ENCODE results near the gene GATB. TPM values are rescaled to one million over a fixed set of nuclear protein-coding genes. Genes with fewer than 3 reads are reported as not detected.
"Not testable (repeated sequence)": the region's sequence is repeated elsewhere in the genome, so short reads cannot be mapped to it uniquely, and the experiment has no call there.

Gene GATB
- polyA plus RNA-seq, 1 donor: 35.6 TPM

DNA sequence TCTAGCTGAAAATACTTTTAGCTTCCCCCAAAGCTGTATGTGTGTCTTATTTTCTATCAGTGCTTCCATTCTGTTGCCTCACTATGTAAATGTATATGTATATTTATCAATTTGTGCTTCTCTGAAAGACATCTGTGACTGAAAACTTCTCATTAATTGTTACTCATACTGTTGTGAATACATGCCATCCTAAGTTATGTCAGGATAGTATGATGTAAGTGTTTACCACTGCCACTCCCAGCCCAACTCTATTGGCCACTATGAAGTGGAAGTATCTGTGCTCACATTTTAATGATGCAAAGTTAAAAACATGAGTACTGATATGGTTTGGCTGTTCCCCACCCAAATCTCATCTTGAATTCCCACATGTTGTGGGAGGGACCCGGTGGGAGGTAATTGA lies 24.4 kb downstream of the GATB start:
- DNase-seq: no peak

DNA sequence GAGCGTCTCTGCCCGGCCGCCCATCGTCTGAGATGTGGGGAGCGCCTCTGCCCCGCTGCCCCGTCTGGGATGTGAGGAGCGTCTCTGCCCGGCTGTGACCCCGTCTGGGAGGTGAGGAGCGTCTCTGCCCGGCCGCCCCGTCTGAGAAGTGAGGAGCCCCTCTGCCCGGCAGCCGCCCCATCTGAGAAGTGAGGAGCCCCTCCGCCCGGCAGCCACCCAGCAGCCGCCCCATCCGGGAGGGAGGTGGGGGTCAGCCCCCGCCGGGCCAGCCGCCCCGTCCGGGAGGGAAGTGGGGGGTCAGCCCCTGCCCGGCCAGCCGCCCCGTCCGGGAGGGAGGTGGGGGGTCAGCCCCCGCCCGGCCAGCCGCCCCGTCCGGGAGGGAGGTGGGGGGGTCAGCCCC lies 29.1 kb downstream of the GATB start:
- DNase-seq: not testable (repeated sequence)

DNA sequence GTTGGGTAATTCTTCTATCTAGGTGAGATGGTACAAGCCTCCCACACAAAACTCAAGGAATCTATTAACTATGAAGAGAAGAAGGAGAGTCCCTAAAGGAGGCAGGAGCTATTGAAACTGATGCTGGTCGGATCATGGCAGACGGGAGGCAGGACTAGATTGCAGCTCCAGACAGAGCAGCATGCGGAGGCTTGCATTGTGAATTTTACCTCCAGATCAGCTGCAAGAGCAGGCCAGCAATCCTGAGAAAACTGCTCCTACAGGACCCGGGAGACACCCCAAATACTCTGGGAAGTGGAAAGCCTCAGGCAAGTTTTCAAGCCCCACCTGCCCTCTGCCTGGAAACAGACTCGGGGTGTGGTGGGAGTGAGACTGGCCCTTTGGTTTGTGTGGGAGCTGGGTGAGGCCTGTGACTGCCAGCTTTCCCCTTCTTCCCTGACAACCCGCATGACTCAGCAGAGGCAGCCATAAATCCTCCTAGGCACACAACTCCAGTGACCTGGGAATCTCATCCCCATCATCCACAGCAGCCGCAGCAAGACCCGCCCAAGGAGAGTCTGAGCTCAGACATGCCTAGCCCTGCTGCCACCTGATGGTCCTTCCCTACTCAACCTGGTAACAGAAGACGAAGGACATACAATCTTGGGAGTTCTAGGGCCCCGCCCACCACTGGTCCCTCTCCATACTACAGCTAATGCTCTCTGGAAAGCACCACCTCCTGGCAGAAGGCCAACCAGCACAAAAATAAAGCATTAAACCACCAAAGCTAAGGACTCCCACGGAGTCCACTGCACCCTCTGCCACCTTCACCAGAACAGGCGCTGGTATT lies 30.9 kb downstream of the GATB start:
- DNase-seq: peak; percentile 13

DNA sequence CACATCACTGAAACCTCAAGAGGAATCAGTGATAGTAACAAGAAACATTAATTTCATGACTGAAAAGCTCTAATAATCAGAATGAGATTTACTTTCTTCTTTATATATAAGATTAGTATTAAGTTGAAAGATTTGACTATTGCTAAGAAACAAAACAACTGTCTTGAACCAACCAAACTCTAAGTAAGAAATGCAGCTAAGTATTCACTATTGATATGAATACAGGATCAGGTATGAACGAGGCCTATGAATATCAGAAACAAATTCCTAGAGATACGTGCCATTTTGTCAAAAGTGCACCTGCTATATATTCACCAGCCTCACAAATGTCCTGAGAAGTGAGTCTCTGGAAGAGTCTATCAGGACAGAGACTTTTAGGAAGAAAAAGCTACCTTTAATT lies 32.1 kb downstream of the GATB start:
- DNase-seq: no peak

DNA sequence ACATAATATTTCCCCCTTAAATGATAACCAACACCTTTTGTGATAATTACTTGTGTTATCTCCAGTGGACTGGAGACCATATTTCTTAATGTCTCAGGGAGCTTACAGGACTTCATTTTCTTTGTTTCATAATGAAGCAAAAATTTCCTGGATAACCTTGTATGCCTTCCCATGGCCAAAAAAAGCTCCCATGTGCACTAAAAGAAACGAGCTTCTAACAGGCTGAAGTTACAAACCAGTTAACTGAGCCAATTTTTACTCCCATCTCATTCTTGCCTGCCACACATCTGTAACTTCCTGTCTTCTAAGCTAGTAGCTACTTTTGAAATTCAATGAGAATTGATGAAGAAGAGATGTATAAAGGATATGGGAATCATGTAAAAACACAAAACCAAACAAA lies 32.8 kb downstream of the GATB start:
- DNase-seq: no peak

DNA sequence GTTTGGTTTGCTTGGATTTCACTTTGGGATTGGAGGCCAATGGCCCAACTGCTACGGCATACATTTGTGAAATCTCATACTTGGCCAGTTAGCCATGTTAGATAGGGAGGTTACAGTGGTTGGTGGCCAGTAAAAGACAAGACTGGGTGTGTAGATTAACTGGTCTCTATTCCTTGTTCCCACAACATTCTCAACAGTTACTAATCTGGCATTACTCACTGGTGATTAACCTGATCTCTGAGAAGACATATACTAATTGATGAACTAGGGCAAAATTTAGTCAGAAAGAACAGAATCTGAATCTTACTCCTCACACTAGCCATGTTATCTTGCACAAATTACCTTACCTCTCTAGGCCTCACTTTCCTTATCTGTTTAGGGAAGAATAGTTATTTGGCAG lies 33.4 kb downstream of the GATB start:
- no peak for DNase-seq

DNA sequence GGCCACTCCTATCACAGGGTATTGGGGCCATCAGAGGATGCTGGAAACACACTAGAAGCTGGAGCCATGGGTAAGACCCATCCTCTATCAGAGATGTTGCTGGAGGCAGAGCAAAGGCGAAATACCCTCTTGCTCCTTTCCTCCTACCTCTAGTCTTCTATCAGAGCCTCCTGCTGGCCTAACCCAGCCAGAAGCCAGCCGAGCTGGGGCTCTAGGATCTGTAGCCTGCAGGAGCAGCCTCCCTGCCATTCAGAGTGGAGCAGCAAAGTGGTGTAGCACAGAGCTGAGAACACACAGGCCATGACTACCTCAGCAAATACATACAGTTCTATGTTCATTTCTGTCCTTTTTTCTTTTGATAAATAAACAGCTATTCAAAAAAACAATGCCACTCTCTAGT lies 35.7 kb downstream of the GATB start:
- DNase-seq: no peak

DNA sequence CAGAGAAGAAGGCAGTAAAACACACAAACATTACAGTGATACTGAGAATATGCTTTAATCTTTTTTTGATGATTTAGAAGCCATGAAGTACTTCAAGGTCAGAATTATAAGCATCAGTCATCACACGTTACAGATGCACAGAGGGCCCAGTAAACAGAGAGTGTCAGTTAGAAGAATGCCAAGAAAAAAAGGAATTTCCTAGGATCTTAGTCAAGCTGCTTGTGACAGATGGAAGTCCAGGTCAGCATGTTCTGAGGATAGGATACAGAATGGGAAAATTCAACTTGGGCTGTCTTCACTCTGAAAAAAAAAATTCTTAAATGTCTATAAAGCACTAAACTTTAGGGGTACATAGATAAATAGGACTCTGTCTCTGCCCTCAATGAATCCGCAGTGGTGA lies 38.9 kb downstream of the GATB start:
- no peak for DNase-seq

DNA sequence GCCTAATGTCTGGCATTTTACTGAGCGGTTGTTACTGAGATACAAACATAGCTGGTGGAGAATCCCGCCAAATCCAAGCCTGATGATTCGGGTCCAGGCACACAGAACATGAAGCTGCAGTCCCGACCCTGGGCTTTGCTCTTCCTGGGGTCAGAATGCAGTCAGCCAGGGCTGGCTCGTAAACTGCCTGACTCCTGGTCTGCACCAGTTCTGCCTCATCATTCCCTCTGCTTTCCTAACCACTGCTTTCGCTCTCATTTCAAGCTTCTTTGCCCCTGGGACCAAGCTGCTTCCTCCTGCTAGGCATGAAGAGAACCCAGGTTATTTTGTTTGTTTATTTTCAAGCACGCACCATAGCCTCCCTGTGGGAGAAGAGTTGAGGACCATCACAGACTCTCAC lies 39.3 kb downstream of the GATB start:
- peak; percentile 22 for DNase-seq

DNA sequence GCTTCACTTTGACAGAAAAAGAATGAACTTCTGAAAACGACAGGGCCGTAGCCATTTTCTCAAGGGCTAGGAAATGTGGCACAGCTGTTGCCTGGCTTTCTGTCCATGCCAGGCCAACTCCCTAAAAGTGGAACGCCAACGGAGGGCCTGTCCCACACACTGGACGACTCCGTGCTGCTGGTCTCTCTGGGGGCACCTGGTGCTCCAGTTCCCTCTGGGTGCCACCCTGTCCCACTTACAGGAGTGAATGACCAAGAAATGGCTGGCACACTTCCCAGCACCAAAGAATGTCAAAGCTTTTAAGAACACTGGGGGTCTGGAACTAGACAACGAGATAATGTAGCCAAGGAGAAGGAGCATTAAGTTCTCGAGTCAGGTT lies 40.9 kb downstream of the GATB start:
- no peak for DNase-seq

DNA sequence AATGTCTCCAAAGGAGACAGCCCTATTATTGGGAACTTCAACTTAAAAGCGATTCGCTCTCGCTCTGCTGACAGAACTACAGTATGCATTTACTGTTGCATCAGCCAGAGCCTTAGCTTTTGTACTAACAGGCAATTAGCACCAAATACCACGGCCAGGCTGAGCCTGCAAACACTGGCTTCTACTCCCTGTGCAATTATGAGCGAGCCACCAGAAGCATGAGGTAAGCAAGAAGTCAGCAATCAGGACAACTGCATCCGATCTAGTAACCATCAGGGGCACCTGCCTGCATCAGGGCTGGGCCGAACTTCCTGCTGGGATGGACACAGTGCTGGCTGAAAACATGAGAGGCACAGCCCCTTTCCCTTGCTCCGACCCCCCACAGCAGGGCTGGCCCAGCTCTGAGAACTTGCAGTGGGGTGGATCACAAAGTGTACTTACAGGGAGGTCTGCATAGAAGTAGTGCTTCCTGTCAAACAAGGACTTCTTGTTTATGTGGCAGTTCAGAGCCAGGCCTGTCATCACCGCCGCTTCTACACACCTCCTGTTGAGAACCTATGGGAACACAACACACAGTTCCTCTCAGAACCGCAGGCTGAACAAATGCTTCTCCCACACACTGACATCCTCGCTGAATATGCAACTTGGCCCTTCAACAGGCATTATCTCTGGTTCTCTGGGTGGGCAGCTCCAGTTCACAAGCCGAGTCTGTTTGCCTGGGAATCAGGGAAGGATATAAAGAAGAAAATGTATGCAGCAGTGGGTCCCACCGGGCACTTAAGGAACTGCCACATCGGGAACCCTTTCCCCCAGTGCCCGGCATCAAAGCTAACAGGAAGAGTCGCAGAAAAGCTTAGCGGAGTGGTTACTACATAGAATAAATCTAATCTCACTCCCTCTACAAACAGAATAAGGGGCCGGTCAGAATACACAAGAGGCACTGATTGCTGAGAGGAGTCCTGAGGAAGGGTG lies 41.5 kb downstream of the GATB start:
- no peak for DNase-seq

DNA sequence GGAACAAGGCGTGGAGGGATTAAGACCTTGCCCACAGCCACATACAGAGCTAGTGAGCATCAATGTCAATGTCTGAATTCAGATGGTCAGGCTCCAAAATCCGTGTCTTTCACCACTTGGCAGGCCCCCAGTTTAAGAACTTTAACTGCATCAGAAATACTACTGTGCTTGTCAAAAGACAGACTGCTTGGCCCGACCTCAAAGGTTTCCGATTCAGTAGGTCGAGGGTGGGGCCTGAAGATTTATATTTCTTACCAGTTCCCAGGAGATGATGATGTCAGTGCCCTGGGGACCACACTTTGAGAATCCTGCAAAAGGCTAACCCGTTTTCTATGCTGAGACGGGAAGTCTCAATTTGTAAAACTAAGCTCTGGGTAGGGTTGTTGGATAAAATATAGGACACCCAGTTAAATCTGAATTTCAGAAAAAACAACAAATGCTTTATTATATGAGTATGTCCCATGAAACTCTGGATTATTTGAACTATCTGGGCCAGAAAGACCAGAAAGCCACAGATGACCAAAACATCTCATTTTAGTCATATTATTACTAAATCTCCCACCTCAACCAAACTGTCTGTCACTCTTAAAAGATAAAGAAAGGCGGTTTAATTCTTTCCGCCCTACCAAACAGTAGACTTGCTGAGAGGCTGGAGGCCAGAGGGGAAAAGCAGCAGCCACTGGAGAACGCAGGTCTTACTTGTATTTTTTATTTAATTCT lies 42.7 kb downstream of the GATB start:
- no peak for DNase-seq

DNA sequence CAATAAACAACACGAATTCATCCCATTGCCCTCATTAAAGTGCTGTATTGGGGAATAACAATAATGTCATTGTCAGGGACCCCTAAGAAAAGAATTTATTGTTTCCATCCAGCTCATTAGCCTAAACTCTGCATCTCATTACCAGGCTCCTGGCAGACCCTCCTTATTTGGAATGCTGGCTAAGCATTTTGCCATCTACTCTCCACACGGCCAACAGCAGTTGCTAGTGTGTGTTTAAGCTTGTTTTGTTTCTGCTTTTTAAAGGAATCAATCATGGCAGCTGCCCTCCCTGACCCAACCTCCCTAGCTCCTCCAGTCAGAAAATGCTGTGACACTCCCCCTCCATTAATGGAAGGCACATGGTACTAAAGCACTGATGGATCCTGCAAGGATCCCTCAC lies 43.5 kb downstream of the GATB start:
- no peak for DNase-seq

DNA sequence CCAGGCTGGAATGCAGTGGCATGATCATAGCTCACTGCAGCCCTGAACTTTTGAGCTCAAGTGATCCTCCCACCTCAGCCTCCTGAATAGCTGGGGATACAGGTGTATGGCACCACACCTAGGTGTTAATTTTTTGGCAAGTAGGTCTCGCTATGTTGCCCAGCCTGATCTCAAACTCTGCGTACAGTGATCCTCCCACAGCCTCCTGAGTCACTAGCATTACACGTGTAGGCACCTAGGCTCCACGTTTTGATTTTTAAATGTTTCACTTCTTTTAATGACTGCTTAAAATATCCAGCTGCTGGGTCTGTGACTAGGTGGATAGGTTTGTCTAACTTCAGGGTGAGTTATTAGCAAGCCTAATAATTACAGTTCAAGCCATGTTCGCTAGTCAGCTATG lies 44.5 kb downstream of the GATB start:
- DNase-seq: no peak

DNA sequence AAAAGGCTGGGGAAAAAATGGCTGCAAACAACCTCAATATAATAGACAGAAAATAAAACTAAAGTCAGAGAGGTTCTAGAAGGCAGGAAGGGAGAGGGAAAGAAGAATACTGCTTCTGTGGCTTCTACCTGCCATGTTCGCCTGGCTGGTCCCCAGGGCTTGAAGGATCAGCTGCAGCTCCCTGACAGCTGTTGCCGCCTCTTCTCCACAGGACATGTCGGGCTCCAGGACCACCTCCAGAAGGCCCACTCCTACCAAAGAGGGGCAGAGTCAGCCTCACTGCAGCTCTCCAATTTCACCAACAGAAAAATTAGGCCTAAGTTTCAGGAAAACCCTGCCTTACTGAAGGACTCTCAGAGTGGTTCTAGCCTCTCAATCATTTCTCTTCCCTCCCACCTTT lies 44.9 kb downstream of the GATB start:
- no peak for DNase-seq

DNA sequence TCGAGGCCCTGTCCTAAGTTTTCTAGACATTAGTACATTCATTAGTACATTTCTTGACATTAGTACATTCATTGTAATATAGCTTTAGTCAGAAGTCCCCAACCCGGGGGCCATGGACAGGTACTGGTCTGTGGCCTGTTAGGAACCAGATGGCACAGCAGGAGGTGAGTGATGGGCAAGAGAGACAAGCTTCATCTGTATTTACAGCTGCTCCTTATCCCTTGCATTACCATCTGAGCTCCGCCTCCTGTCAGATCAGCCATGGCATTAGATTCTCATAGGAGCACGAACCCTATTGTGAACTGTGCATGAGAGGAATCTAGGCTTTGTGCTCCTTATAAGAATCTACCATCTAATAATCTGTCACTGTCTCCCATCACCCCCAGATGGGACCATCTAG lies 48.0 kb downstream of the GATB start:
- no peak for DNase-seq

DNA sequence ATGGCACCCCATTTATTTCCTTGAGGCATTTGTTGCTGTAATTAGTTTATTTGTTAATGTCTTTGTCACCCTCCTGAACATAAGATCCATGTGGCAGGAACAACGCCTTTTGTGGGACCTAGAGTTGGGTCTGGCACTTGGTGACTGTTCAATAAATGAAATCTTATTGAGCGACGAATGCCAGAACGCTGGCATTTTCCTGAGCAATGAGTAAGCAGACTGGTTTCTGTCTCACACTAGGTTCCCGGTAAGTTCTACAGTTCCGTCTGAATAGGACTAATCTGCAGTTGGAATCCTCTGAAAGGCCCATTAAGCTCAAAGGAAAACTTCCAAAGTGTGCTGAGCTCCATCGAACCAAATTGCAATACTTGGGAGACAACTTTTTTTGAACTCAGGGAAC lies 49.2 kb downstream of the GATB start:
- no peak for DNase-seq

DNA sequence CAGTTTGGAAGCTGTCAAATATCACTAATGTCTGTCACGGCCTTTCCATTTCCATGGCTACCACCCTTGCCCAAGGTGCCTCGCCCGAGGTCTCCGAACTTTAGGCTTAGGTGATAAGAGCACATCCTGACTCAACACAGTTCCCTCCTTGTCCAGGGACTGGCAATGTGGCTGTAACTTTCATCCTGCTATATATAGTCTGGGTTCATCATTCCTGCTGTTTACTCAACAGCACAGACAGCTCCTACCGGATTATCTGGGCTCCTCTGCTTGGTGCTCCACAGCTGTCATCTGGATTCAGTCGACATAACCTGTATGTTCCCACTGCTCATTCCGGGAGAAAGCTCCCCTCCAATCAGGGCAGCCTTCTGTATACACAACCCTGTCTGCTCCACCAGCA lies 51.2 kb downstream of the GATB start:
- DNase-seq: no peak

DNA sequence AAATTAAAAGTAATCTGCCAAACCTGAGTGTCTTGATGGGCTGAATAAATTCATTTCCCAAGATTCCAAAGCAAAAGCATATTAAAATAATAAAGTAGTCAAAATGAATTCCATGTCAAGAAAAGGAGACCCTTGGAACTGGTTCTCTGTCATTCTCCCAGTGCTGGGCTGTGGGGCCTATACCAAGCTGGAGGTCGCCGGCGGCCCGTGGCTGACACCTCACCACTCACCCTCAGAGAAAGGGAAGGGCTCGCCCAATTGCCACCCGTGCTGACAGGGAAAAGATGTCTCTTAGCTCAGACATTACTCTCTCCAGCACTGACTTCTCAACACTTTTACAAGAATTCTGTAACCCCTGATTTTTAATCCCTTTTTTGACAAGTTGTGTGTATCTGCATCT lies 51.7 kb downstream of the GATB start:
- no peak for DNase-seq

DNA sequence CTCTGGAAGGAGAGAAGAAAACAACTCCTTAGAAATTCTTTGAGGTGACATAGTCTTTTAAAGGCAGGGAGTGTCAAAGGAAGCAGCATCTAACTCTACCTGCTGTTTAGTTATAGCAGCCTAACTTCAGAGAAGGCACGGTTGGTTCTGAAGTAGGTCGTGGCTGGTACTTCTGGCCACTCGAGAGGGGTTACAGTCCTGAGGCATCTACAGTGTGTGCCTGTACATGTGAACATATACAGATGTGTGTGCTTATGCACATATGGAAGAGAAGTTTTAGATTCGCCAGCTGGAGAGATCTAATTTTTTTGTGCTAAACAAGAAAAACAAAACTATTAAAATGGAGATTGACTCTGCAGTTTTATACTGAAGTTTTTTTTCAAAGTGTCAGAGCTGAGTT lies 52.7 kb downstream of the GATB start:
- no peak for DNase-seq

DNA sequence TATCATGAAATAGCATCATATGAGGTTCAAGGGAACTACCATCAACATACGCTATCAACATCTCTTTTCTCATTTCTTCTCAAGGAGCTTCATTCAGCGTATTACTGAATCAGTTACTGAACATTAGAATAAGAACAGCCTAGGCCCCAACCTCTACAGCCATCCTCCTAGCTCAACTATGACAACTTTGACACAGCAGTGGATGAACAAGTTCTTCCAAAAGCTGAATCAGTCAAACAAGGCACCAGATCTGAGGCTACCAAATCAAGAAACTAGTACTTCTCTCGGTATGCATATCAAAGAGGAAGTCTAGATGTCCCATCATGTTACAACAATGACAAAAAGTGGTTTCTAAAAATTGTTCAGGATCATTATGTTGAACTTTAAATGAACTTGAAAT lies 57.4 kb downstream of the GATB start:
- DNase-seq: no peak

DNA sequence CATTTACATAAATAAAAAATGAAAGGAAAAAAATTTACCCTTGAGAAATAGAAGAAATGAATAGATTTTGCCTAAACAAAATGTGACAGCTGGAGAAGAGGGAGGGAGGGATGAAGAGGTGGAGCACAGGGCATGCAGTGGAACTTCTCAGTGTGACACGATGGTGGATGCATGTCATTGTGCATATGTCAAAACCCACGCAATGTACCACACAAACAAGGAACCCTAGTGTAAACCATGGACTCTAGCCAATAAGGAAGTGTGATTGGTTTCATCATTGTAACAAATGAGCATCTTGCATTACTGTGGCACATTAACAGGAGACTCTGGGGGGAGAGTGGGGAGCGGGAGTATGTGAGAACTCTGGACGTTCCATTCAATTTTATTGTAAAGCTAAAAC lies 58.6 kb downstream of the GATB start:
- DNase-seq: no peak
